HG02970 (cell line): ENCODE measurements around the gene WBP2.
A peak's percentile ranks its signal among the peaks of the same experiment; 100 is the strongest.

Experiments used
- ATAC-seq: cut with Tn5 transposase; IDR thresholded peaks from one replicate; pipeline ENCODE4 v1.9.1; 2021; ENCODE audit warnings: mild to moderate bottlenecking, moderate library complexity, moderate number of reproducible peaks; ENCODE audit not compliant: unreplicated experiment, low FRiP score

Gene WBP2

DNA sequence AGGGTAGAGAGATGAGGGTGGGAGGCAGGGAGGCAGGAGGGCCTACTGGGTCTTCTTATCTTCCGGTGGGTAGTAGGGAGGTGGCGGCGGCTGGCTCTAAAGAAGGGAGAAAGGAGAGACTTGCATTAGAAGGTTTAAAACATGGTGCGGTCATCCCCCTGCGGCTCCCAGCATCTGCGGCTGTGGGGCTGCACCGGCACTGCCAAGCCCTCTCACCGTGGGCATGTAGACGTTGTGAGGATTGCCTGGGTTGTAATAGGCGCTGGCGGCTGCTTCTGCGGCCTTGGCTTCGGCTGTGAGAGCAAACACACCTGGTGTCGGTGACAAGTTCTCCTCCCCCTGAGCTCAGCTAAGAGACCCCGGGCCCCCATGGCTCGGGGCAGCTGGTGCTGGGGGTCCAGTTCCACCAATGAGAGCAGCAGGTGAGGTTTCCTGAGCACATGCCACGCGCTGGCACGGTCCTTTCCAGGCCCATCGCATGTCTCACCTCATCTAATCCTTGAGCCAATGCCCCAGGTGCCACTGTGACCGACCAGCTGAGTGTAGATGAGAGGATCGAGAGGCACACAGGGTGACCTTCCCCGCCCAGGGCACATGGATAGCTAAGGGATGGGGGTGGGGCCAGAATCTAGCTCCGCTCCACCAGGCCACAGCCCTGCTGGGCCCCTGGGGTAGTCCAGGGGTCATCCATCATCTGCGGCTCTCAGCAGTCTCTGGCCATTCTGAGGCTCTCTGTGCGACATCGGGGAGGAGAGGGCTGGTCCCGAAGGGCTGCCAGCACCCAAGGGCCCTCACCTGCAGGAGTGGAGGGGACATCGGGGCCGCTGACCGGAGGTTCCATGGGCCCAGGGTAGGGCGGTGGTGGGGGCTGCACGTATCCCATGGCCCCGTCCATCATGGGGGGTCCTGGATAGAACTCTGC is 8.2 kb downstream of the WBP2 start:
- no peak for ATAC-seq

DNA sequence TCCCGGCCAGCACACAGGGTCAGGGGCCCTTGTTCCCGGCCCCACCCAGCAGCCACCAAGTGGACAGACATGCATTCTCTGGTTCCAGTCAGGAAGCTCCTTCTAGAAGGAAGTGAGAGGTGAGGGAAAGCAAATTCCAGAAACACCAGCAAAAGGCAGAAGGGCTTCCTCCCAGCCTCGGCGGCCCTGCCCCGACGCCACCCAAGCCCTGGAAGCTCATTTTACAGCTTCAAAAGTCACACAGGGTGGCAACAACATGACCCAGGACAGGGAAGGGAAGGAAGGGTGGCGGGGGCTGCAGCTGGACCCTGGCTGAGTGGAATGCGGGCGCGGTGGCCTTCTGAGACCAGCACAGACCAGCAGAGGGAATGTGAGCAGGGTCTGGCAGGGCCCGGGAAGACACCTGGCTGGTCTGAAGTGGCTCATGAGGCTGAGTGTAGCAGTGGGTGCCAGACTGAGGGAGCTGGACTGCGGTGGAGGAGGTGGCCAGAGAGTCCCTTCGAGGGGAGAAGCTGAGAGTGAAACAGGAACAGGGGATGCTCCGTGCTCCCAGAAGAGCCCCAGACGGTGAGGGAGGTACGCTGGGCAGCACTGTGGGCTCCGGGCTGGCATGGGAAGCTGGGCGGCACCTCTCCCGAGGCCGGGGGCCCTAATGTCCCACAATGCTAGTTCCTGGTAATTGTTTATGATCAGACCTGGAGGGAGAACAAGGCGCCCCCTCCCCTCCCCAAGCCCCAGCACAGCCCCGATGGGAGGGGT is 9.0 kb downstream of the WBP2 start:
- ATAC-seq, result no peak

DNA sequence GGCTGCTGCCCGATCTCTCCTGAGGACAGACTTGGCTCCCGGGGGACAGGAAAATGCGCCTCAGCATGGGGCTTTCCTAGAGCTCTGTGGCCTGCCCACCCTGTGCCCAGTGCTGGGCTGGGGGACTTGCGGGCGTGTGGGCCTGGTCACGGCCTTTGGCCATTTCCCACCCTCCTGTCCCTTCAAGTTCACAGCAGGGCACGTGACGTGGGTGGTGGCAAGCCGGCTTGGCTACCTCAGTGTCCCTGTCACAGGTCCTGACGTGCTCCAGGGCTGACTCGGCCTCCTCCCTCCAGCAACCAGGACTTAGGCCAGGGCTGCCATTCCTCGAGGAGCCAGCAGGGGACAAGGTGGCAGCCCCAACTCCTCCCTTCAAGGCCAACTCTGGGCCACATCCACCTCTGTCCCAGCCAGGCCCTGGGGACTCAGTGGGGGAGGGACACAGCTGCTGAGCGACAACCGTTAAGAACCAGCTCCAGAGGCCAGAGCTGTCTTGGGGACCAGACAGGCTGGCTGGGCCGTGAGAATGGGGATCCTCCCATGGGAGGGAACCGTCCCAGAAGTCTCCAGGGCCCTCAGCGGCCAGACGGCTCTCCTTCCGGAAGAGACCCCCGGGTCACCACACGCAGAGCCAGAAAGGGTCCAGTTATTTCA is 9.9 kb downstream of the WBP2 start:
- peak; percentile 50 for ATAC-seq

DNA sequence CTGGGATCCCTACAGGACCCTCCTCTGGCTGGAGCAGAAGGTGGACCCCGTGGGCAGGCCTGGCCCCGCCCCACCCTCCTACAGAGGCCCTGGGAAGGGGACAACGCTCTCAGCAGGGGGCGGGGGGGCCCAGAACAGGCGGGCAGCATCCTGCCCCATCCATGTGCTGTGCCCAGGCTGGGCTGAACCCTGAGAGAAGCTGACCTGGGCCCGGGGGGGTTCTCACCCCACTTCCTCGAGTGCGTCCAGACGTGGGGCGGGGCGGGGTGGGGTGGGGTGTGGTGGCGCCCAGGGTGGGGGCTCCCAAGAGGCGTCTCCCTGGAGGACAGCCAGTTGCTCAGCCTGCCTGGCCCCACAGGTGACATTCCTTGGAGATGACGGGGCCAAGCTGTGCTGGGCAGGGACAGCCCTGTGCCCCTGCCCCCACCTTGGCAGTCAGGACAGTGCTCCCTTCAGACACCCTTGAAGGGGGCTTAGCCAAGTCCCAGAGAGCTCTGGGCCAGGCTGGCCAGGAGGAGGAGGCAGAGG is 10.5 kb downstream of the WBP2 start:
- peak; percentile 8 for ATAC-seq

DNA sequence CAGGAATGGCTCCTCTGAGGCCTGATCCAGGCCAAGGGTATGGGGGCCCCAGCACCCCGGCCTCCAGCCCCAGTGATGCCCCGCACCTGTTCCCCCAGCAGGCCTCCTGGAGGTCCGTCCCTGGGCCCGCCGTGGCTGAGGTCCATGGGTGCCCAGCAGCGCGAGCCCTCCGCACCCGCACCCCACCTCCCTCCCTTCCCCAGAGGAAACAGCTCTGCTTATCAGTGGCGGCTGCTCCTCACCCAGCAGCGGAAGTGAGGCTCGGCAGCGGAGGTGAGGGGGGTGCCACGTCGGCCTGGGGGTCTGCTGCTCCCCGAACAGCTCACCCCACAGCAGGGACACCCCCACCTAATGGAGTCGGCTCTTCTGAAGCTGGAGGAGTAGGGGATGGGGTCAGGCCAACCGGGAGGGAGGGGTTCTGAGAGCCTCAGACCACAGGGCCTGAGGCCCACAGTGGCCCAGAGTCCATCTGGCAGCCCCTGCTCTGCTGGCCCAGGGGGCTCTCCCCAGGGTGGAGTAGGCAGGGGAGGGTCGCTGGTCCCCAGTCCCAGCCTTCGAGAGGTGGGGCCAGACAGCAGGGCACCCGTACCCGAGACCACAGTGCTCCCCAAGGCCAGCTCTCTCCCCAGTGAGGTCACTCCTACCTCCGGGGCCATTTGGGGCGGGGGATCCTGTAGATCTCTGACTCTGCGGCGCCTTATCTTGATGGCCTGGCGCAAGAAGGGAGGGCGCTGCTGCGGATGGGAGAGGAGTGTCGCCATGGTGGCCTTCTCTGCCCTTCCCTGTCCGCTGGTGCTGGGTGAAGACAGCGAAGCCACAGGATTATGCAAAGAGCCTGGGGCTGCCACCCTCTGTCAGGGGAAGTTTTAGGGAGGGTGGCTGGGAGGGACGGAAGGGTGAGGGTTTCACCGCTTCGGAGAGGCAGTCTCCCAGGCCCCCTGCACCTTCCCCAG is 11.3 kb downstream of the WBP2 start, which contains the start of gene UNC13D:
Gene UNC13D (minus strand): TSS at position 828 of the 953 bp plus-strand sequence. CDS start 67 bp downstream, at position 761.
- ATAC-seq, result no peak

DNA sequence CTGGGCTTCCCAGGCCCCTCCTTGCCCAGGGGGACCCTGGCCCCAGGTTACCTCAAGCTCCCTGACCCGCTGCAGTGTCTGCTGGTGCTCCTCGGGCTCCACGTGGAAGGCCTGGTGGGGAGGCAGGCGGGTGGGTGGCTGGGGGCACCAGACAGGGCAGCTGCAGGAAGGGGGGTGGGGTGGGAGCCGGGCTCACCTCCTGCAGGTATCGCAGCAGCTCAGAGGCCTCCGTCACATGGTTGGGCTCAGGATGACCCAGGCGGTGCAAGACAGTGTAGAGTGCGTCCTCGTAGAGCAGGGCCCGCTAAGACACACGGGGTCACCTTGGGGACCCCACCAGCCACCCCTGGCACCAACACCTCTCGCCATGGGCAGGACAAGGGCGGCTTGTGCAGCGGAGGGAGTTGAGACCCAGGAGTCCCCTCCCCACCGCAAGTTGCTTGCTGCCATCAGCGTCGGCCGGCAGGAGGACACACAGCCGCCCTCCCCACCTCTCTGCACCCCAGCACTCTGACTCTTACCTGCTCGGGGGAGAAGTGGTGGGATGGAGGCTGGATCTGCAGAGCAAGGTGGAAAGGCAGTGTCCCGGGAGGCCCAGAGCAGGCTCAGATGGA is 12.1 kb downstream of the WBP2 start:
- ATAC-seq, result no peak

DNA sequence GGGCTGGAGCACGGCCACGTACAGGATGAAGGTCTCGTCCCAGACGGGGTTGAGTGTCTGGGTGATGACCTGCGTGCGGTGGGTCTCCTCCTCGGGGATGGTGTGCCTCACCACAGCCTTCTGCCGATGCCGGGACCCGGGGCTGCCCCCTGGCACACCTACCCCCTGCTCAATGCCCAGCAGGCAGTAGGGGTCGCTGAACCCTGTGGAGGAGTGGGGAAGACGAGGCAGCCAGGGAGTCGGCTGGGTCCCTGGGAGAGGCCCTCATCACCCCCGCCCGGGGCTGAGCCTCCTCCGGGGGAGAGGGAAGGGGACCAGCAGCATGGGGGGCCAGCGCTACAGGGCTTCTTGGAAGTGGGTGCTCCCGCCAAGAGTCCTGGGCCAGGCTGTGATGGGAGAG is 12.7 kb downstream of the WBP2 start:
- no peak for ATAC-seq

DNA sequence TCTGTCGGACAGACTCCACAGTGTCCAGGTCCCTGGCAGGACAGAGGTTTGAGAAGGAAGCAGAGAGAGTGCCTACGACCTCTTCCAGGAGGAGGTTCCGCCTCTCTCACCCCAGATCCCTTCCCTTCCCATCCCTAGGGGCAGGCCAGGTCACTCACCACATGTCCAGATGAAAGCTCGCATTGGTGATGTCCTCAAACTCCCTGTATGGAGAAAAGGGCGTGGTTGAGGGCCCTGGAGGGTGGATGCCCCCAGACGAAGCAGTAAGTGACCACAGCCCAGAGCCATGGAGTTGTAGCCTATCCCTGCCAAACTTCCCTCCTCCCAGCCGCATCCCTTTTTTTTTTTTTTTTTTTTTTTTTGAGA is 14.4 kb downstream of the WBP2 start:
- ATAC-seq, result no peak

DNA sequence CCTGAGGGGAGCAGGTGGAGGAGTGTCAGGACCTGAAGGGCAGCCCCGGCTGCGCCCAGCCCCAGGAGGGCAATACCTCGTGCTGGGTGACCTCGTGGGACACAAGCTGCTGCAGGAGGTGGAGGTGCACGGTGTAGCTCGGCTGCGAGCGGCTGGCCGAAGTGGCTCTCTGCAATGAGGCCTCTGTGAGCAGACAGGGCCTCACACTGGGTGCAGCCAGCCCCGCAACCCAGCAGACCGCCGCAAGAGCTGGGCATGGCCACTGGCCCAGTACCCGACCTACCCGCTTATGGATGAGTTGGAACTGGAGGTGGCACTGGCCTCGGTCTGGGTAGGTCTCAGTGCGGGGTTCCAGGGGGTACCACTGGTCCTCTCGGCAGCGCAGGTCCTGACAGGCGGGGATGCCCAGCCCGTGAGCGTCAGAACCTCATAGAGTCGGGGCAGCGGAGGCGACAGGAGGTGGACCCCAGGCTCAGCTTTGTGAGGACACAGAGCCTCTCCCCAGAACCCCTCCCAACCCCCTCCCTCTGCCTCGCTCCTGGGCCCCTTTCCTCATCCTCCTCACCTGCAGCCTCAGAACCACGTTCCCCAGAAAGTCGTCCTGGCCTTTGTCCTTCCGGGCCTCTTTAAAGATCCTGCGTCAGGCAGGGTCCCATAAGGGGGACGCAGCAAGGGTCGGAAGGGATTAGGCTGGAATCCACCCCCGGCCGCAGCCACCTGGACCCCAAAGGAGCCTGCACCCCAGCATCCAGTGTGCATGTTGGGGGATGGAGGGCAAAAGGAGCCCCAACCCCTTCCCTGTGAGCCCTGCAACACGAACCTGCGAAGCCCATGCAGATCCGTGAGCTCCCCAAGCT is 15.0 kb downstream of the WBP2 start:
- no peak for ATAC-seq

DNA sequence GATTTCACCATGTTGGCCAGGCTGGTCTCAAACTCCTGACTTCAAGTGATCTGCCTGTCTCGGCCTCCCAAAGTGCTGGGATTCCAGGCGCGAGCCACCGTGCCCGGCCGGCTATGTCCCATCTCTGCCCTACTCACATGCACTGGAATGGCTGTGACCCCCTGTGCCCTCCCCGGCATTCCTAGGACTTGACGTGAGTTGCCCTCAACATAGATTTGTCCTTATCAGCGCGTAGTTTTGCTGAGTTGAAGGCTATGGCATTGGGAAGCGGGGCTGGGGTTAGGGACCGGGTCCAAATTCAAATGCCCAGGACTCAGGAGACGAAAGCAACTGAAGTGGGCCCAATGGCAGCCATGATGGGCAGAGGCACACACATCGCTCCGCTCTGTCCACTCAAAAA is 16.7 kb downstream of the WBP2 start:
- ATAC-seq, result no peak

DNA sequence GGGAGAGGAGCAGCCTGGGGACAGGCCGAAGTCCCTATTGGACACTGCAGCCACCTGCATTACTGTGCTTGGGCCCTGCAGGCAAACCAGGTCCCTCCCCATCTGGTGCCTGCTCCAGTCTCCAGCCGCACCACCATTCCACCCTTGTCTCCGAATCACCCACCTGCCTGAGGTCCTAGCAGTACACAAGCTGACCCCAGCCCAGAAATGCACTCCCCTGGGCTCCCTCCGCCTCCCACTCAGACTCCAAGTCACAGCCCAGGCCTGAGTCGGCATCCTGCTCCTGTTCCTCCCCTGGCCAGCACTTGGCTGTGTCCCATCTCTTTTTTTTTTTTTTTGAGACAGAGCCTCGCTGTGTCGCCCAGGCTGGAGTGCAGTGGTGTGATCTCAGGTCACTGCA is 17.2 kb downstream of the WBP2 start:
- ATAC-seq, result no peak

DNA sequence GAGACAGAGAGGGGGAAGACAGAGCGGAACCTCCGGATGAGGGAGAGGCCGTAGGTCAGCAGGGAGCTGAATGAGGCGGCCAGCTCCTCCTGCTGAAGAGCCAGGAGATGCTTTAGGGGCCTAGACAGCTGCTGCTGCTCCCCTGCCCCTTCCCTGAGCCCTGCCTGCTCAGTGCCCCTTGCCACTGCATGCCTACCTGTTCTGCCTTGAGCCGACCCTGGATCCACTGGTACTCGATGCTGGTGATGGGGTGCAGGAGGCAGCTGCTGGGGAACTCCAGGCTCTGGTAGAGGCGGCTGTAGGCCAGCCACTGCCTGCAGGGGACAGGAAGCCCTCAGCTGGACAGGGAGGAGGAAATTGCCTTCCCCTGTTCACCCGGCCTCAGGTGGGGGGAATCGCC is 18.5 kb downstream of the WBP2 start:
- ATAC-seq, result no peak

DNA sequence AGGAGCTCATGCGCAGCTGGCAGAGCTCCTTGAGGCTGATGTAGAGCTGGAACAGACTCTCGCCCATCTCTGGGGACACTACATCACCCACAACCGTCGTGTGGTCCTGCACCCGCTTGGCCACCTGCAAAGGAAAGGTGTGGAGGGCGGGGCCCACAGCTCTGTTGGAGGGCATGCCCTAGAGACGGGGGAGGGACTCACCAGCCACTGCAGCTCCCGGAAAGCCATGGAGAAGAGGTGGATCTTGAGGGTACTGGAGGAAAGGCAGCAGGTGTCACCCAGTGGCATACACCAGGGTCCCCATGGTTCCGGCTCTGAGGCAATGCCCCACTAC is 19.5 kb downstream of the WBP2 start:
- ATAC-seq, result no peak

DNA sequence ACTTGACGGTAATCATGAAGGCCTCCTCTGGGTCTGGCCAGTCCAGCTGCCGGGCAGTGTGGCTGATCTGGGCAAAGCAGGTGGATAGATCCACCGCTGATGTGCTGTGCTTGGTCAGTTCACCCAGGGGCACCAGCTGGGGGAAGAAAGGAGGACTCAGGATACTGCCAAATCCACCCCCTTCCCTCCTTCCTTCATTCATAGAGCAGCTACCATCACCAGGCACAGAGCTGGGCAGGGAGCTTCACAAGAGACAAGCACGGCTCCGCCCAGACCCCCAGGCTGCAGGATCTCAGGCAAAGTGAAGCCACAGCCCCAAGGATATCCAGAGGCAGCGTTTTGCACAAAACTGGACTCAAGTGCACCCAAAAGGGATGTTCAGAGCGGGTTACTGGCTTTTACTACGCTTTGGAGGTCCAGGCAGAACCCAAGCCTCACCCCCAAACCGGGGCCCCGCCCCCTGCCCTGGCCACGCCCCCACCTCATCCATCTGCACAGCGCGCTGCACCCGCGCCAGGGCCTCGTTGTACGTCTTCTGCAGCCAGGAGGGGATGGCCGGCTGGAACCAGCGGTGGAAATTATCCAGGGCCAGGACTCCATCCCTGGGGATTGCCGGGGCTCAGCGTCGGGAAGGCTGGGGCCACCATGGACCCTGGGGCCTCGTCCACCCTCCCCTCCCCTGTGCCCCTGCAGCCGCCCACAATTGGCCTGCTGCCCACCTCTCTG is 20.0 kb downstream of the WBP2 start:
- ATAC-seq, result no peak

DNA sequence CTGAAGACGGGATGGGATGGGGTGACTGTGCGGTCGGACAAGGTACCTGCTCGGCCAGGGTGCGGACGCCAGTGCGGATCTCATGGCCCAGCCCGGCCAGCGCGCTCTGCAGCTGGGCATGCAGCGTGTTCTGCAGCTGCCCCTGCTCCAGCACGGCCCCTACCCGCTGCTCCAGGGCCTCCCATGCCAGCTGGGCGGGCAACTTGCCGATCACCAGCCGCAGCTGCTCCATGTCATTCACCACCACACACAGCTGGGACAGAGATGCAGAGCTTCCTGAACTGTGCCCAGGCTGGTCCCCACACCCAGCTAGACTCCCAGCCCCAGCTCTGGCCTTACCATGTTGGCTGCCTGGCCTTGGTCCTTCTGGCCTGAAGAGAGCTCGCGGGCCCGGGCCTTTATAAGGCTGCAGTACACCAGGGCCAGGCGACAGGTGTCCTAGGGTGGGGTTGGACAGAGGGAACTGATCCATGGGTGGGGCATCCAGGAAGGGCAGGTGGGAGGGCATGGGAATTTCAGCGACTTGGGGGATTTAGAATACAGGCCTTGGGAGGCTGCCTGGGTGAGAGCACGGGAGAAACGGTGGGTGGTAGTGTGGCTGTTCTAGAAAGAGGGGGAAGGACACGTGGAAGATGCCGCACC is 20.7 kb downstream of the WBP2 start:
- ATAC-seq, result no peak

DNA sequence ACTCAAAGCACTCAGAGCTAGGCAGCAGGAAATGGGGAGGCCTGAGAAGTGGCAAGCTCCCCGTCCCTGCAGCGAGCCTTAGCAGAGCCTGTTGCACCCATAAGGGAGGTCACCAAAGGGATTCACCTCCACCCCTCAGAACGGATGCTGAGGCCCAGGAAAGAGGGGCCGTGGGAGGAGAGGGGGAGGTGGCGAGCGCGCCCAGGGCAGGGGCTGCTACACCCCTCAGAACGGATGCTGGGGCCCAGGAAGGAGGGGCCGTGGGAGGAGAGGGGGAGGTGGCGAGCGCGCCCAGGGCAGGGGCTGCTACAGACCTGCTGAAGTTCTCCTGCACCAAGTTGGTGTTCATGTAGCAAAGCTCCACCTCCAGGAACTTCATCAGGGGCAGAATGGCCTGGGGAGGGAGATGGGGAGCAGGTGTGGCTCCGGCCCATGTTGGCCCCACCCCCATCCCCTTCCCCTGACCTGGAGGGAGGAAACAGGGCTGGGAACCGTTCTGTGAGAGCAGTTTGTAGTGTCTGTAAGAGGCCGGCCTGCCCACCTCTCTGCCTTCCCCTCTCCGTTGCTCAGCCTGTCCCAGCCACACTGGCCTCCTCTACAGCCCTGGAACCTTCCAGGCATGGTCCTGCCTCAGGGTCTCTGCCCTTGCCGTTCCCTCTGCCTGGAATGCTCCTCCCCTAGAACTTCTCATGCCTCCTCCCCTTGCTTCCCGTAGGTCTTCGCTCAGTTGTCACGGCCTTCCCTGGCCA is 22.3 kb downstream of the WBP2 start:
- ATAC-seq, result no peak

DNA sequence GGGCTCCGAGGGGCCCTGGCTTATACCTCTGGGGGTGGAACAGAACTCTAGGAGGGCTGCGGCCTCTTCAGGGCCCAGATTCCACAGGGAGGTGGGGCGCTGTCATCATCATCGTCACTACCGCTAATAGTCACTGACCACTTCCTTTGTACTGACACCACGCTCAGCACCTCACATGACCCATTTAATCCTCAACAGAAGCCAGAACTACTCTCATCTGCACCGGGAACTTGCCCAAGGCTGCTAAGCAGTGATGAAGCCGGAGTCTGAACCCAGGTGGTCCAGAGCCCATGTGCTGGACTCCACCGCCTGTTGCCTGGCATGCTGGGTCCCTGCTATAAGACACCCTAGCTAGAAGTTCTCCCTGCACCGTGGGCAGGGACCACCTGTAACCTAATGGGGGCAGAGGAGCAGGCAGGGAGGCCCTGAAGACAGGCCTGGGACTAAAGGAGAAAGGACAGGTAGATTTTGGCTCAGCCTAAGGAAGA is 22.9 kb downstream of the WBP2 start:
- ATAC-seq, result no peak
